ENCODE measurements around the gene ZNRF3. TPM values are rescaled to one million over a fixed set of nuclear protein-coding genes. Genes with fewer than 3 reads are reported as not detected.

Gene ZNRF3
- polyA plus RNA-seq, 1 of the 3 experiments (the other 2 are of a cell fraction), result 4.2 TPM

DNA sequence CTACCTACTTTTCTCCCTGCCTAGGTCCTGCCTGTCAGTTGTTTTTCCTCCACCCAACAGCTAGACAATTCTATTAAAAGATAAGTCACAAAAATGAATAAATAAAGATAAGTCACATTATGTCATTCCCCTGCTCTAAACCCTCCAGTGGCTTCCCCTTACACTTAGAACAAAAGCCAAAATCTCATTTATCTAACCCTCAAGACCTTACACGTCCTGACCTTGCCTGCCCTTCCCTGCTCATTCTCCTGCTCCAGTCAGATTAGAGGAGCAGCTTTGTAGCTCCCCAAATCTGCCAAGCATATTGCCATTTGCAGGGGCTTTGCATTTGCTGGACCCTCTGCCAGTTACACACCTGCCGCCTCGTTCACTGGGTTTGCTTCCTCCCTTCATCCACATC lies 206.1 kb downstream of the ZNRF3 start:
- H3K79me2 ChIP-seq (ENCODE audit: insufficient read depth), result no peaks in the 10 kb centered on the region
- H3K9me2 ChIP-seq, result no peaks in the 10 kb centered on the region
- no peak overlapping the region for H3K9ac ChIP-seq
- WGBS (ENCODE audit: low lambda C conversion rate), result 77% methylated on average over 3 of the region's 3 CpGs
- no peak overlapping the region for H3K4me3 ChIP-seq (ENCODE audit: low read depth in 2 of 2, low read length in 1 of 2)
- TF ChIP-seq MXI1 (IDR thresholded peaks at IDR 0.05; ENCODE audit: low read depth, low read length), result no peak
- TF ChIP-seq RCOR1 (IDR thresholded peaks at IDR 0.05; ENCODE audit: low read length), result no peak
- TF ChIP-seq POLR2AphosphoS5 (IDR thresholded peaks at IDR 0.05; ENCODE audit: low read depth, low read length), result no peak
- no peak for TF ChIP-seq TEAD4 (IDR thresholded peaks at IDR 0.05; ENCODE audit: borderline replicate concordance, insufficient read depth)
- ChIA-PET POLR2A (no interaction called here), CTCF (interaction anchor here (0.8 to 1.8 kb wide), 3 partner anchors 49 to 234 kb away, joined by 3 to 8 read pairs (median 5); no protein-coding TSS in a partner anchor)
- H3K27ac ChIP-seq (ENCODE audit: low read depth in 2 of 2, low read length in 1 of 2), result no peak overlapping the region
- H3F3A ChIP-seq (replicated peaks; ENCODE audit: insufficient read depth), result peaks cover 21% of the 10 kb centered on the region
- H2AFZ ChIP-seq (ENCODE audit: low read depth), result no peak overlapping the region
- peaks cover 8 to 11% of the 10 kb centered on the region in 2 experiments for H3K4me1 ChIP-seq (ENCODE audit: control insufficient read depth in 1 of 2, insufficient read depth in 2 of 2, low read depth in 1 of 2, low read length in 1 of 2)
- no peaks in the 10 kb centered on the region for H3K27me3 ChIP-seq (ENCODE audit: insufficient read depth)
- H3K4me2 ChIP-seq, result no peak overlapping the region
- H3K9me3 ChIP-seq, result no peaks in the 10 kb centered on the region
- no peaks in the 10 kb centered on the region for H4K20me1 ChIP-seq (ENCODE audit: insufficient read depth)
- DNase-seq, result no peak
- H3K36me3 ChIP-seq (replicated peaks in 1 of 2; ENCODE audit: control insufficient read depth in 1 of 2, insufficient read depth in 2 of 2, low read length in 1 of 2), result no peaks in the 10 kb centered on the region

DNA sequence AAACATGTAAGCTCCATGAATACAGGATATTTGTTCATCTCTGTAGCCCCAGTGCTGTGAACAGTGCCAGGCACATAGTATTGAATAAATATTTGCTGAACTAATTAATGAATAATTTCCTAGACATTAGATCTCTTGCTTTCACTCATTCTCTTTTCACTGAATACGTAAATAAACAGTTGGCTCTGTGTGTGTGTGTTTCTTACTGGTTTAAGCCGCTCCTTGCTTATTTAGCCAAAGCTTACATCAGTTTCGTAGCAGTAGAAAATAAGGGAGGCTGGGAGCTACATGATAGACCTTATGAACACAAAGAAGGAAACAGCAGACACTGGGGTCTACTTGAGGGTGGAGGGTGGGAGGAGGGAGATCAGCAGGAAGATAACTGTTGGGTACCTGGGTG lies 206.7 kb downstream of the ZNRF3 start:
- Histone ChIP-seq H2AFZ (ENCODE audit: low read depth) (no peak overlapping the region), H3K27ac (ENCODE audit: low read depth in 2 of 2, low read length in 1 of 2) (no peak overlapping the region), H3K4me1 (ENCODE audit: control insufficient read depth in 1 of 2, insufficient read depth in 2 of 2, low read depth in 1 of 2, low read length in 1 of 2) (peaks cover 8 to 11% of the 10 kb centered on the region in 2 experiments), H3K27me3 (ENCODE audit: insufficient read depth) (no peaks in the 10 kb centered on the region), H3K36me3 (replicated peaks in 1 of 2; ENCODE audit: control insufficient read depth in 1 of 2, insufficient read depth in 2 of 2, low read length in 1 of 2) (peaks cover 0 to 2% of the 10 kb centered on the region in 2 experiments), H3K79me2 (ENCODE audit: insufficient read depth) (no peaks in the 10 kb centered on the region), H3K9me3 (no peaks in the 10 kb centered on the region), H4K20me1 (ENCODE audit: insufficient read depth) (no peaks in the 10 kb centered on the region), H3K9me2 (no peaks in the 10 kb centered on the region), H3F3A (replicated peaks; ENCODE audit: insufficient read depth) (peaks cover 21% of the 10 kb centered on the region), H3K4me3 (ENCODE audit: low read depth in 2 of 2, low read length in 1 of 2) (no peak overlapping the region), H3K4me2 (no peak overlapping the region), H3K9ac (no peak overlapping the region)
- DNase-seq, result no peak
- 98% methylated on average over 3 of the region's 3 CpGs for WGBS (ENCODE audit: low lambda C conversion rate)
- CTCF ChIA-PET, result no interaction called here
- POLR2A ChIA-PET, result no interaction called here
- TF ChIP-seq RAD21 (IDR thresholded peaks at IDR 0.05; ENCODE audit: low read length) (no peak), MXI1 (IDR thresholded peaks at IDR 0.05; ENCODE audit: low read depth, low read length) (no peak), EZH2phosphoT487 (IDR thresholded peaks at IDR 0.05; ENCODE audit: borderline replicate concordance, low read depth) (no peak), GABPA (IDR thresholded peaks at IDR 0.05; ENCODE audit: low read depth) (no peak), FOSL2 (IDR thresholded peaks at IDR 0.05; ENCODE audit: borderline replicate concordance, low read depth) (no peak), CHD2 (IDR thresholded peaks at IDR 0.05; ENCODE audit: low read length, partially characterized antibody) (no peak), YY1 (IDR thresholded peaks at IDR 0.05; ENCODE audit: low read depth) (no peak), ZBTB33 (IDR thresholded peaks at IDR 0.05; ENCODE audit: borderline replicate concordance, low read depth) (no peak), FOXJ3 (CRISPR knock-in tag; IDR thresholded peaks at IDR 0.05) (no peak), SIN3A (IDR thresholded peaks at IDR 0.05; ENCODE audit: borderline replicate concordance, low read depth, low read length) (no peak), POLR2AphosphoS5 (IDR thresholded peaks at IDR 0.05; ENCODE audit: low read depth, low read length) (no peak)

All from SK-N-SH (cell line).